ENCODE data around the gene ARSB.
"Not testable (repeated sequence)": the region's sequence is repeated elsewhere in the genome, so short reads cannot be mapped to it uniquely, and the experiment has no call there.

Gene ARSB

GRCh38 chr5:78779262-78779661 lies 205.8 kb downstream of the ARSB start:
- DNase-seq (ENCODE audit: low read depth): peak; percentile 36

GRCh38 chr5:78778538-78778937 lies 206.6 kb downstream of the ARSB start:
- peak; percentile 82 for DNase-seq (ENCODE audit: low read depth)

- DNase-seq (ENCODE audit: low read depth): no peak
Measured at GRCh38 chr5:78777901-78778300, 207.2 kb downstream of the ARSB start.

DNA sequence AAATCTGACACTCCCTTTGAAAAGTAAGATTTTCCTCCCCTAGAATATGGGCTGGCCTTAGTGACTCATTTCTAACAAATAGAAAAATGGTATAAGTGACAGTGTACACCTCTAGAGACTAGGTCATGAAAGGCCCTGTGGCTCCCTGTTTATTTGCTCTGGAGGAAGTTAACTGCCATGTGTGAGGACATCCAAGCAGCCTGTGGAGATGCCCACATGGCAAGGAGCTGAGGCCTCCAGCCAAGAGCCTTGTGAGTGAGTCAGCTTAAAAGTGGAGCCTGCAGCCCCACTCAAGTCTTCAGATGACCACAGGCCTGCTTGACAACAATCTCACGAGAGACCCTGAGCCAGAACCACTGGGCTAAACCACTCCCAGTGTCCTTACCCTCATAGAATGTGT lies 208.5 kb downstream of the ARSB start:
- DNase-seq (ENCODE audit: low read depth): peak; percentile 36

DNA sequence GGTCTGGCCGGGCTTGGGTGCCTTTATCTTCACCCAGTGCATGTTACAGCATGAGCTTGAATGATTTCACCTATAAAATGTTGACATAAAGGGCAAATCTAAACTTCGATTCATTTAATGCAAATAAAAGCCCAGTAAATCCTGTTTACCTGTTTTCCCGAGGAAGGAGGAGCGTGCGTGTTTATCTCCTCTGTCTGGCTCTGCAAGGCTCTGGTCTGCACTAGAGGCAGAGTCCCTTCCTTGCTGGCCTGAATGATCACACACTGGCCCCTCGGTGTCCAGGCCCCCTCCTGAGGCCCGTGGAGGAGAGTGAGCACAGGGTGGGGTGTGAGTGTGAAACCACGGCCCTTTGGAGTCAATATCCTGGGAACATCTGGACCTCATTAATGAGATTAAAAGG lies 211.5 kb downstream of the ARSB start:
- no peak for DNase-seq (ENCODE audit: low read depth)

DNA sequence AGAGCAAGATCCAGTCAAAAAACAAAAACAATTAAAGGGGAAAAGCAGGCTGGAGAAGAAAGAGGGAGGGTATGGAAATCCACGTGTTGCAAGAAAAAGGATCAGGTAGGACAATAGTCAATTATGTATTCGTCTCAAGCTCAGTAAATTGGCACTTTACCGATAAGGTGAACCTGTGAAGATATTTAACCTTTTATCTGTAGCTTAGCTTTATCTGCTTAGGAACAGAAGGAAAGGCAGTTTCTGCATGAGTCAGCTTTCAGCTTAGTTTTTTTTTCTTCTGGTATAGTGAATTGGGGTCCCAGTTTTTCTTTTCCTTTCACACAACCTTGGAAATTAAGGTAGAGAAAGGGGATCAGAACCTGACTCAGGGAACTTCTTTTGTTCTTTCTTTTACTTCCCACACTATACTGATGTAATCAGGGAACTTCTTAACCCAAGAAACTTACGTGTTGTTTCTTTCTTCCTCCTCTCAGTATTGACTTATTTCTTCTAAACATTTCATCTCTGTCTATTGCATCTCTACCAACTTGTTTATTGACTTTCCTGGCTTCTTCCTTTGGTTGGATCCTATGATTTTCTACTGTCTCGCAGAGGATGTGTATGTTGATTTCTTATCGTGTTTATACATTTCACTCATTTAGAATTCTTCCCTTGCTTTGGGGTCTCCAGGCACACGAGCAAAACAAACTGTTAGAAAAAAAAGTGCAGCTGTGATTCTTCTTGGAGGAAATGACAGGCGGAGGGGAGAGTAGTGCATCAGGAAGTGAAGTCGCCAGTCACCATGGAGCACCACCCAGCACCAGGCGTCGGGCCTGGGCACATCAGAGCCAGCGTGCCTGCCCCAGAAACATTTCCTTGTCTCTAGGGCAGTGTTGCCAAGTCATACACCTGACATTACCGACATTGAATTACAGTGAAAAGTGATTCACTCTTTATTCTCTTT lies 213.6 kb downstream of the ARSB start:
- no peak for DNase-seq (ENCODE audit: low read depth)

DNA sequence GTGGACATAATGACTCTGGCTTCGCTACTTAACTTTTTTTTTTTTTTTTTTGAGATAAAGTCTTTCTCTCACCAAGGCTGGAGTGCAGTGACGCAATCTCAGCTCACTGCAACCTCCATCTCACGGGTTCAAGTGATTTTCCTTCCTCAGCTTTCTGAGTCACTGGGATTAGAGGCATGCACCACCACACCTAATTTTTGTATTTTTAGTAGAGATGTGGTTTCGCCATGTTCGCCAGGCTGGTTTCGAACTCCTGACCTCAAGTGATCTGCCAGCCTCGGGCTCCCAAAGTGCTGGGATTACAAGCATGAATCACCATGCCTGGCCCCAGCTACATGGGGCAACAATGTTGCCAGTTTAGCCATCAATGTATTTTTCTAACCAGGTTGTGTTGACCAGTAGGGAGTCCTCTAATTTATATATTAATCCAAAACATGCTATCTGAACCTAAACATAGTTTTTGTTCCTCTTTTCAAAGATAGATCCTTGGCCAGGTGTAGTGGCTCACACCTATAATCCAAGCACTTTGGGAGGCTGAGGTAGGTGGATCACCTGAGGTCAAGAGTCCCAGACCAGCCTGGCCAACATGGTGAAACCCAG lies 216.2 kb downstream of the ARSB start:
- DNase-seq (ENCODE audit: low read depth): no peak

GRCh38 chr5:78766412-78766762 lies 218.7 kb downstream of the ARSB start:
- DNase-seq (ENCODE audit: low read depth): no peak

GRCh38 chr5:78765756-78766411 lies 219.2 kb downstream of the ARSB start:
- no peak for DNase-seq (ENCODE audit: low read depth)

DNA sequence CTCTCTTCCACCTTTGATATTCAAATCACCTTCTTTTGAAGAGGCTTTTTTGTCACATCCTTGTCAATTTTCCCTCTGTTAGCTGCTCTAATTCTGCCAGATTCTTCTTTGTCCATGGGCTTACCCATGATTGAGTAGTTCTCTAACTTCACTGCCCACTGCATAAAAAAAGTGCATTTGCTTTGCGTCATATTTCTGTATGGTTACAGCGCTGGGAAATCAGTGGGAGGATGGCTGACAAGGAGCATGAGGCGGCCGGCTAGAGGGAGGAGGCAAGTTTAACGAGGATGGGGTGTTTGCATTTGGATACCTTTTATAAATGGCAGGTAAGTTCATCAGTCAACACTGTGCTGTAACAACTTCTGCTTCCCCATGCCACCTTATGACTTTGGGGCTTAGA lies 220.0 kb downstream of the ARSB start:
- DNase-seq (ENCODE audit: low read depth): no peak

GRCh38 chr5:78763659-78764189 lies 221.4 kb downstream of the ARSB start:
- no peak for DNase-seq (ENCODE audit: low read depth)

DNA sequence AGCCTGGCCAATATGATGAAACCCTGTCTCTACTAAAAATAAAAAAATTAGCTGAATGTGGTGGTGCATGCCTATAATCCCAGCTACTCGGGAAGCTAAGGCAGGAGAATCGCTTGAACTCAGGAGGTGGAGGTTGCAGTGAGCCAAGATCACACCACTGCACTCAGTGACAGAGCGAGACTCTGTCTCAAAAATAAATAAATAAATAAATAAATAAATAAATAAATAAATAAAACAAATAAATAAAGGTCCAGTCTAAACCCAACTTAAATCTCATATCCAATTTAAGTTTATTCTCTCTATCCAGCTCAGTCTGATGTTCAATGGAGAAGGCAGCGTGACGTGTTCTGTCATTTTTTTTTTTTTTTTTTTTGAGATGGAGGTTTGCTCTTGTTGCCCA lies 222.4 kb downstream of the ARSB start:
- DNase-seq (ENCODE audit: low read depth): not testable (repeated sequence)

DNA sequence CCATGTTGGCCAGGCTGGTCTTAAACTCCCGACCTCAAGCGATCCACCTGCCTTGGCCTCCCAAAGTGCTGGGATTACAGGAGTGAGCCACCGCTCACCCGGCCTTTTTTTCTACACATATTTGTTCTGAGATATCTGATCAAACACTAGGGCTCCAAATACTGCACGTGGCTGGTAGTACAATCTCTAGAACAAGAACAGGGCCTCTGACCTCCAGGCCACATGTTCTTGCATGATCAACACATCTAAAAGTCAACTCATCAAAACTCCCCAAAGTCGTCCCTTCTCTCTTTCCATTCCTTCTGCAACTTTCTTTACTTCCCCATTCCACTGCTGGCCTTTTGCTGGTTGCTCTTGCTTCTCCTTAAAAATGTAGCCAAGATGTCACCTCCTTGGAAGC lies 223.3 kb downstream of the ARSB start:
- DNase-seq (ENCODE audit: low read depth): no peak

DNA sequence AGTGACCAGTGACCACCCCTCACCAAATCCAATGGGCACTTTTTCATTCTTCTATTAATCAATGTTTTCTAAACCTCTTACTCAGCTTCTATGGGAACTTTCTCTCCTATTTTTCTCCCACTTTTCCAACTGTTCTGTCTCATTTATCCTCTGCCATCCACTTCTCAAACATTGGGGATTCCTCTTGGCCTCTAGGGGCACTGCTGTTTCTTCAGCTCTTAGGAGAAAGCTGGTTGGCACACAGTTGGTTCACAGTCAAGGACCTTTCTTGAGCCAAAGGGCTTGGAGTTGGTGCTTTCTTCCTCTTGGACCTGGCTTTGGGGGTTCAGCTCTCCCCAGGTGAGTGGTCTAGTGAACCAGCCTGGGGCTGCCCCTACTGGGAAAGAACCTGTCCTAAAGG lies 224.3 kb downstream of the ARSB start:
- DNase-seq (ENCODE audit: low read depth): no peak

DNA sequence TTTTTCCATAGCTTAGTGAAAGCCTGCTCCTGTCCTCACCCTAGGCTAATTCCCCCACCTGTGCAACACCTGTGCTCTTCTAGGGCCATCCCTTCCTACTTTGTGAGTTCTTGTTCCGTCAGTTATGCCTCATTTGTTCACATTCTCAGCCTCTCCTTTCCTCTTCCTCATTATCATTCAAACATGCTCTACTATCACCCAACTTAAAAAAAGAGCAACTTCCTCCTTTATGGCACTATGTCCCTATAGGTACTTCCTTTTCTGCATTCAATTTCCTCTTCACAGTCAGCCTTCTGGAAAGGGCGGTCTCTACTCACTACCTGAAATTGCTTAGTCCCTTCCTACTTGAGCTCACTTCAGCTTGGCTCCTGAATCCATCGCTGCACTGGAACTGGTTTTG lies 224.7 kb downstream of the ARSB start:
- DNase-seq (ENCODE audit: low read depth): no peak

DNA sequence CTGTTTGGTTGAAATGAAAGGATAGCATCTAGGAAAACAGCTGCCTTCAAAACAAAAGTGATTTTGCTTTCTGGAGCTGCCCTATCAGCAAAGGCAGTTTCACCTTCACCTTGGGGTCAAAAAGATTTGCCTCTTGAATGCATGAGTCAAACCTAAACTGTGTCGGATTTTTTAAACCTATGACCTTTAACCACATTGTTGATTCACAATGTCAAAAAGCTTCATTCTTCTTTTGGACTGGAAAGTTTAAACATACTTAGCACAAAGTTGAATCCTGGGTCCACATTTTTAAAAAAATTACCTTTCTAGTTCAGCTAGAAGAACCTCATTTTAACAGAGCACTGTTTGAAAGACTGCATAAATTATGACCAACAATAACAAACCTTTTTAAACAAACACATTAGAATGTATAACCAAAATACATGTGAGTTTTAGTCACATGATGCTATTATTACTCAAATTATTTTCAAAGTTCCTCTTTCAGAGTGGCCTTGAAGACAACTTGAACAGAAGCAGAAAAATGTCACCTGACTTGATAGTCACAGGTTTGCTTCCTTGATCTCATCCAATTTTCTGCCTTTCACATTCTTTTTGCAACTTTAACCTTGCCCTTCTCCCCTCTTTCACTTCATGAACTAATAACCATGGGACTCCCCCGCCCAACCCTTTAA lies 226.8 kb downstream of the ARSB start:
- peak; percentile 59 for DNase-seq (ENCODE audit: low read depth)

- DNase-seq (ENCODE audit: low read depth): peak; percentile 70
Measured at GRCh38 chr5:78757269-78758053, 227.6 kb downstream of the ARSB start.

DNA sequence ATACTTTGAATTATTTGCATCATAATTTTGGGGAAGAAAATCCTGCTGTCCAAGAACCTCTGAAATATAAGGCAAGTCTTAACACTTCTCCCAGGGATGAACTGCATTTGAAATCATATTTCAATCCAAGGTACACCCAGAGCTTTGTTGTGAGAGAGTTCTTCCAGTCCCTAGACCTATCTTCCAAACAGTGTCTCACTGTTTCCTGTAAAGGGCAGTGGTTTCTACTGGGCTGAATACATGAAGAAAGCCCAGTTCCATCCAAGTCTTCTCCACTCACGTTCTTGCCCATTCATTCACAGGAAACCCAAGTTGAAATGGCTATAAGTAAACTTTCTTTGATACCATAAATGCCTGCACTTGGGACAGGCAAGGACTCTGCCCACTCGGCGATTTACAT lies 228.3 kb downstream of the ARSB start:
- DNase-seq (ENCODE audit: low read depth): no peak

GRCh38 chr5:78755822-78756429 lies 229.2 kb downstream of the ARSB start:
- peak; percentile 55 for DNase-seq (ENCODE audit: low read depth)

DNA sequence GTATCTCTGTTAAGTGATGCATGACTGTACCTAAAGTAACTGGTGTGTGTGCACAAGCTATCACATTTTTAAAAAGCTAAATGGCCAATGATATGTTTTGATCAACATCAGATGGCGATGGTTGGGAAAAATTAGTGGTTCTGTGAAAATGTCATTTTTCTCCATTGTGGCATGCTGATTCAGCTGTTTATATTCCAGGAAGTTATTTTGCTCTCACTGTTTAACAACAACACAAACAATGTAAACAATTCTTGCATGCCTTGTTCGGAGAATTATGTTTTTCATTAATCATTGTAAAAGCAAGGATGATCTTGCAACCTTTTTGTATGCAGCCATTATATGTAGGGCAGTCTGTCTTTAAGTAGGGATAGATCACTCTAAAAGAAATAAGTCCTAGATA lies 230.5 kb downstream of the ARSB start:
- DNase-seq (ENCODE audit: low read depth): no peak

- peak; percentile 80 for DNase-seq (ENCODE audit: low read depth)
Measured at GRCh38 chr5:78753093-78753531, 232.0 kb downstream of the ARSB start.
